Panc1 (cell line): ENCODE measurements around the gene PPP1R1B. TPM values are rescaled to one million over a fixed set of nuclear protein-coding genes. Genes with fewer than 3 reads are reported as not detected.

Experiments used
- ATAC-seq: fragments of 200-7000 bp; cut with Tn5 transposase; 2 replicates; pipeline ENCODE4 v1.9.1; 2020; ENCODE audit warnings: mild to moderate bottlenecking, moderate library complexity
- BruUV-seq: library from RNA; stranded (reverse); fragments of 400-500 nt; replicated peaks from 2 replicates; lab custom pipeline; 2021; lab: Mats Ljungman, UMichigan
- CTCF ChIA-PET: fragments of 300-600 bp; sonication (Branson Sonifier 250); formaldehyde crosslinking; loops from one replicate; lab custom pipeline; 2022; ENCODE audit warnings: antibody characterized with exemption; lab: Charles Lee
- POLR2A ChIA-PET: fragments of 300-600 bp; sonication (Branson Sonifier 250); formaldehyde crosslinking; loops from one replicate; lab custom pipeline; 2022; ENCODE audit warnings: antibody characterized with exemption; lab: Charles Lee
- DNase-seq: peaks from one replicate; pipeline ENCODE4 v3.0.0-alpha.2; 2010; ENCODE audit warnings: low read depth, low spot score
- H3K27ac ChIP-seq: 2 replicates; pipeline ENCODE4 v1.5.1; 2011; ENCODE audit warnings: mild to moderate bottlenecking, low read length, inconsistent platforms
- H3K27me3 ChIP-seq: fragments of 200-500 bp; sonication (Bioruptor generic); 2 replicates; pipeline ENCODE4 v1.6.0; 2014; ENCODE audit warnings: low read length, inconsistent platforms; ENCODE audit not compliant: control insufficient read depth, insufficient read depth
- H3K36me3 ChIP-seq: fragments of 200-500 bp; sonication (Bioruptor generic); 2 replicates; pipeline ENCODE4 v1.5.1; 2014; ENCODE audit warnings: inconsistent platforms, mild to moderate bottlenecking, low read length, moderate library complexity; ENCODE audit not compliant: control insufficient read depth, insufficient read depth
- H3K4me1 ChIP-seq: 2 replicates; pipeline ENCODE4 v1.5.1; 2011; ENCODE audit warnings: inconsistent platforms, mild to moderate bottlenecking, low read length, moderate library complexity; ENCODE audit not compliant: control insufficient read depth, insufficient read depth
- H3K4me3 ChIP-seq, 2 experiments: 2 replicates each; pipeline ENCODE4 v1.5.1; 2011 to 2012; ENCODE audit warnings: low read depth in 2 of 2, low read length in 2 of 2, mild to moderate bottlenecking in 2 of 2, inconsistent platforms in 1 of 2, moderate library complexity in 1 of 2
- H3K9me3 ChIP-seq: fragments of 200-500 bp; sonication (Bioruptor generic); 2 replicates; pipeline ENCODE4 v1.5.1; 2014; ENCODE audit warnings: low read depth, mild to moderate bottlenecking, inconsistent platforms, low read length, moderate library complexity; ENCODE audit not compliant: control insufficient read depth, insufficient read depth
- CTCF ChIP-seq: fragments of 450-650 bp; IDR thresholded peaks from 2 replicates; pipeline ENCODE4 v1.5.1; 2017; ENCODE audit warnings: mild to moderate bottlenecking
- POLR2AphosphoS5 ChIP-seq: IDR thresholded peaks from 2 replicates; pipeline ENCODE4 v1.6.1; 2012; ENCODE audit warnings: mild to moderate bottlenecking, low read depth, low read length, moderate library complexity
- SIN3A ChIP-seq: IDR thresholded peaks from 2 replicates; pipeline ENCODE4 v1.6.1; 2012; ENCODE audit warnings: low read depth, mild to moderate bottlenecking, low read length, moderate library complexity, borderline replicate concordance; ENCODE audit not compliant: insufficient read depth
- TCF7L2 ChIP-seq: IDR thresholded peaks from 2 replicates; pipeline ENCODE4 v1.6.1; 2011; ENCODE audit warnings: mild to moderate bottlenecking, low read depth, low read length, inconsistent platforms
- in situ Hi-C: cut with HindIII; loops from 2 replicates; pipeline ENCODE4 v1.10.0; 2016; ENCODE audit warnings: low sequenced_read_pairs, low pct_unique_long_range_greater_than_20kb
- intact Hi-C: fragments of 100-400 bp; cut with micrococcal nuclease; formaldehyde crosslinking; loops from one replicate; pipeline ENCODE4 v1.10.0; 2022; ENCODE audit not compliant: unreplicated experiment
- total RNA-seq: library from RNA; stranded (reverse); gene quantifications from one replicate; pipeline ENCODE4 v1.2.1, GENCODE V29; 2021; ENCODE audit not compliant: unreplicated experiment
- TF ChIP-seq, protein P1 (sequence below), 2 experiments: IDR thresholded peaks; 2 replicates each; pipeline ENCODE4 v1.6.1; 2011 to 2012; ENCODE audit warnings: low read depth in 2 of 2, control low read depth in 1 of 2, low read length in 1 of 2, mild to moderate bottlenecking in 1 of 2, moderate library complexity in 1 of 2; ENCODE audit not compliant: insufficient read depth in 1 of 2

The PPP1R1B gene
- total RNA-seq, 1 experiment from 2014 or later, result 45.7 TPM

DNA sequence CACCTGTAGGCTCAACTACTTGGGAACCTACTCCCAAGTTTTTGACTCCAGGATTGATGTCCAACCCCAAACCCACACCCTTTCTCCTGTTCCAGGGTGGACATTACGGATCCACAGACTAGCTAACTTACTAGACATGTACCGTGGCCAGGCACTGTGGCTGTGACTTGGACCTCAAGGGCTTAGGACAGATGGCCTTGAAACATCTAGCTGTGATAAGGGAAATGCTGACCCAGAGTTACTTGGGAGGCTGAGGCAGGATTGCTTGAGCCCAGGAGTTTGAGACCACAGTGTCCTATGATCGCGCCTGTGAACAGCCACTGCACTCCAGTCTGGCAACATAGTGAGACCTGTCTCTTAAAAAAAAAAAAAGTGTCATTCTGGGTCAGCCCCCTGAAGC, 14.3 kb downstream of the PPP1R1B start:
- no TSS peak for BruUV-seq
- in situ Hi-C loops (no loop called here), intact Hi-C loops (no loop called here)
- Histone ChIP-seq H3K27me3 (no peaks in the 10 kb centered on the region), H3K9me3 (no peaks in the 10 kb centered on the region), H3K4me1 (peaks cover 45% of the 10 kb centered on the region), H3K4me3 (no peak overlapping the region), H3K27ac (no peak overlapping the region), H3K36me3 (peaks cover 3% of the 10 kb centered on the region; the same call in 1 of the 2 replicates)
- DNase-seq (no peak), ATAC-seq (no peak)
- CTCF ChIA-PET, result no interaction called here
- POLR2A ChIA-PET, result no interaction called here
- no peak for TF ChIP-seq TCF7L2
- TF ChIP-seq POLR2AphosphoS5, result no peak
- TF ChIP-seq, protein P1, sequence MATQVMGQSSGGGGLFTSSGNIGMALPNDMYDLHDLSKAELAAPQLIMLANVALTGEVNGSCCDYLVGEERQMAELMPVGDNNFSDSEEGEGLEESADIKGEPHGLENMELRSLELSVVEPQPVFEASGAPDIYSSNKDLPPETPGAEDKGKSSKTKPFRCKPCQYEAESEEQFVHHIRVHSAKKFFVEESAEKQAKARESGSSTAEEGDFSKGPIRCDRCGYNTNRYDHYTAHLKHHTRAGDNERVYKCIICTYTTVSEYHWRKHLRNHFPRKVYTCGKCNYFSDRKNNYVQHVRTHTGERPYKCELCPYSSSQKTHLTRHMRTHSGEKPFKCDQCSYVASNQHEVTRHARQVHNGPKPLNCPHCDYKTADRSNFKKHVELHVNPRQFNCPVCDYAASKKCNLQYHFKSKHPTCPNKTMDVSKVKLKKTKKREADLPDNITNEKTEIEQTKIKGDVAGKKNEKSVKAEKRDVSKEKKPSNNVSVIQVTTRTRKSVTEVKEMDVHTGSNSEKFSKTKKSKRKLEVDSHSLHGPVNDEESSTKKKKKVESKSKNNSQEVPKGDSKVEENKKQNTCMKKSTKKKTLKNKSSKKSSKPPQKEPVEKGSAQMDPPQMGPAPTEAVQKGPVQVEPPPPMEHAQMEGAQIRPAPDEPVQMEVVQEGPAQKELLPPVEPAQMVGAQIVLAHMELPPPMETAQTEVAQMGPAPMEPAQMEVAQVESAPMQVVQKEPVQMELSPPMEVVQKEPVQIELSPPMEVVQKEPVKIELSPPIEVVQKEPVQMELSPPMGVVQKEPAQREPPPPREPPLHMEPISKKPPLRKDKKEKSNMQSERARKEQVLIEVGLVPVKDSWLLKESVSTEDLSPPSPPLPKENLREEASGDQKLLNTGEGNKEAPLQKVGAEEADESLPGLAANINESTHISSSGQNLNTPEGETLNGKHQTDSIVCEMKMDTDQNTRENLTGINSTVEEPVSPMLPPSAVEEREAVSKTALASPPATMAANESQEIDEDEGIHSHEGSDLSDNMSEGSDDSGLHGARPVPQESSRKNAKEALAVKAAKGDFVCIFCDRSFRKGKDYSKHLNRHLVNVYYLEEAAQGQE (IDR thresholded peaks at IDR 0.05; ENCODE audit: insufficient read depth in 1 of 2, low read depth in 2 of 2, low read length in 1 of 2), result no peak
- no peak for TF ChIP-seq CTCF
- no peak for TF ChIP-seq SIN3A

GRCh38 chr17:39641883-39642282, 15.1 kb downstream of the PPP1R1B start:
- peaks cover 3% of the 10 kb centered on the region; the same call in 1 of the 2 replicates for H3K36me3 ChIP-seq
- BruUV-seq, result no TSS peak
- CTCF ChIA-PET, result no interaction called here
- H3K9me3 ChIP-seq, result no peaks in the 10 kb centered on the region
- in situ Hi-C loops (no loop called here), intact Hi-C loops (no loop called here)
- H3K27ac ChIP-seq, result no peak overlapping the region
- TF ChIP-seq CTCF (no peak), POLR2AphosphoS5 (no peak), SIN3A (no peak), TCF7L2 (no peak)
- TF ChIP-seq, protein P1 (IDR thresholded peaks at IDR 0.05; ENCODE audit: insufficient read depth in 1 of 2, low read depth in 2 of 2, low read length in 1 of 2), result no peak
- H3K4me1 ChIP-seq, result peaks cover 38% of the 10 kb centered on the region
- DNase-seq (no peak), ATAC-seq (no peak)
- H3K27me3 ChIP-seq, result no peaks in the 10 kb centered on the region
- H3K4me3 ChIP-seq, result no peak overlapping the region
- POLR2A ChIA-PET, result no interaction called here
